GM18858 (cell line): ENCODE measurements around the gene SETD5.

Source experiments
- ATAC-seq: cut with Tn5 transposase; IDR thresholded peaks from one replicate; pipeline ENCODE4 v1.9.1; 2021; ENCODE audit not compliant: unreplicated experiment

SETD5 gene

DNA sequence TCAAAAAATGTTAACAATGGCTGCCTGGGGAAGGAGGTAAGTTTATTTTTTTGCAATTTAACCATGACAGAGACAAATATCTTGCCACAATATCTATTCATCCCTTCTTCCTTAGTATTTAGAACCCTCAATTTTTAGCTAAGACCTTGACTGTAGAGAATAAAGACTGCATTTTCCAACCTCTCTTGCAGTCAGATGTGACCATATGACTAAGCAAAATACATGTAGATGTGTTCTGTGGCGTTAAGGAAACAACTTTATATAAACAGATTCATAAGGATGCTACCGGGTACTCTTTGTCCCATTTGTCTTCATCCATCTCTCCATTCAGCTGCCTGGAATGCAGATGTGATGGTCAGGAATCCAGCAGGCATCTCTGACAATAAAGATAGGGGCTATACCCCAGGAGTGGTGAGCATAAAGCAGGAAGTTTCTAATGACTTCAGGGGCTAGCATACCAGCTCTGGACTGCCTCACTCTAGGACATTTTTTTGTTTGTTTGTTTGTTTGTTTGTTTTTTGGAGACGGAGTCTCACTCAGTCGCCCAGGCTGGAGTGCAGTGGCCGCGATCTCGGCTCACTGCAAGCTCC is 115.1 kb downstream of the SETD5 start:
- ATAC-seq: no peak

DNA sequence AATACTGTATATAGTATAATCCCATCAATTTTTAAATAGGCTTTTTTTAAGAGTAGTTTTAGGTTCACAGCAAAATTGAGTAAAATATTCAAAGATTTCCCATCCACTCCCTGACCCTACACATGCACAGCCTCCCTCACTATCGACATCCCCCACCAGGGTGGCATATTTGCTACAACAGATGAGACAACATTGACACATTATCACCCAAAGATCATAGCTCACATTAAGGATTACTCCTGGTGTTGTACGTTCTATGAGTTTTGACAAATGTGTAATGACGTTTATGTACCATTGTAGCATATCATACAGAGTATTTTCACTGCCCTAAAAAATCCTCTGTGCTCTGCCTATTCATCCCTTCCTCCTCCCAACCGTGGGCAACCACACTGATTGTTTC is 116.9 kb downstream of the SETD5 start:
- ATAC-seq: no peak

DNA sequence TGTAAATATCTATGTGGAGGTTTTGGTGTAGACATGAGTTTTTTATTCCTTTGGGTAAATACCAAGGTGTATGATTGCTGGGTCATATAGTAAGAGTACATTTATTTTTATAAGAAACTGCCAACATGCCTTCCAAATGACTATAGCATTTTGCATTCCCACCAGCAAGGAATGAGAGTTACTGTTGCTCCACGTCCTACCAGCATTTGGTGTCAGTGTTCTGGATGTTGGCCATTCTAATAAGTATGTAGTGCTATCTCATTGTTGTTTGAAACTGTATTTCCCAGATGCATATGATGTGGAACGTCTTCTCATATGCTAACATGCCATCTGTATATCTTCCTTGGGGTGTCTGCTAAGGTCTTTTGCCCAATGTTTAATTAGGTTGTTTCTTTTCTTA is 117.5 kb downstream of the SETD5 start:
- no peak for ATAC-seq

DNA sequence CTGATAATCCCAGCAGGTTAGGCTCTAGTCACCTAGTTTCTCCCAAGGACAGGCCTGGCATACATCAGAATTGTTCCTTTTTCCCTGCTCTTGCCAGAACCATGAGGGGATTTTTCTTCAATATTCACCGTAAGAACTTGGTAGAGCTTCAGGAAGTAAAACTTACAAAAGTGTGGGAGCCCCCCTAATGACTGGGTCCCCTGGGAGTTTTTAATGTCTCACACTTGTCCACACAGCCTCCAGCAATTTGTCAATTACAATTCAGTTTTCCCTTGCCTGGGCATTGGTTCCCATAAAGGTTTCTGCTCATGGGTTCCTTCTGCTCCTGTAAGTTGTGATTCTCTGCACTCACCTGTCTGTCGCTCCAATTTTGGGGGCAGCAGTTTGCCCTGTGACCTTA is 127.7 kb downstream of the SETD5 start:
- no peak for ATAC-seq
